CD14-positive monocyte (primary cell): ENCODE measurements around the gene DCANP1. TPM values are rescaled to one million over a fixed set of nuclear protein-coding genes. Genes with fewer than 3 reads are reported as not detected.

Experiments used
- DNase-seq, 3 donors: peaks; one replicate each; pipeline ENCODE4 v3.0.0-alpha.2; 2011 to 2022
- H2AFZ ChIP-seq: 2 replicates; pipeline ENCODE4 v1.6.0; 2012; ENCODE audit warnings: mild to moderate bottlenecking, low read depth, low read length, inconsistent platforms; ENCODE audit not compliant: insufficient read depth, poor library complexity, severe bottlenecking
- H3K27ac ChIP-seq, 2 donors: 1 replicate in 1 of 2; 2 replicates in 1 of 2; pipeline ENCODE4 v1.5.1; 2012 to 2013; ENCODE audit warnings: low read length in 2 of 2, control low read depth in 1 of 2, inconsistent platforms in 1 of 2, low read depth in 1 of 2, mild to moderate bottlenecking in 1 of 2
- H3K27me3 ChIP-seq, 2 donors: one replicate each; pipeline versions ENCODE4 v1.6.0 to v1.6.1; 2011 to 2013; ENCODE audit warnings: low read length in 2 of 2; ENCODE audit not compliant: control insufficient read depth in 2 of 2, insufficient read depth in 2 of 2
- H3K36me3 ChIP-seq, 2 donors: replicated peaks in 1 of 2; 1 replicate in 1 of 2; 2 replicates in 1 of 2; pipeline versions ENCODE4 v1.5.1 to v1.6.1; 2012 to 2013; ENCODE audit warnings: low read length in 2 of 2, control low read depth in 1 of 2, inconsistent platforms in 1 of 2, mild to moderate bottlenecking in 1 of 2; ENCODE audit not compliant: insufficient read depth in 2 of 2, control insufficient read depth in 1 of 2
- H3K4me1 ChIP-seq, 2 donors: 1 replicate in 1 of 2; 2 replicates in 1 of 2; pipeline versions ENCODE4 v1.5.1 to v1.6.1; 2012 to 2013; ENCODE audit warnings: low read length in 2 of 2, control low read depth in 1 of 2, inconsistent platforms in 1 of 2, mild to moderate bottlenecking in 1 of 2, moderate library complexity in 1 of 2; ENCODE audit not compliant: insufficient read depth in 2 of 2, control insufficient read depth in 1 of 2
- H3K4me2 ChIP-seq: replicated peaks from 2 replicates; pipeline ENCODE3; 2012; ENCODE audit warnings: low read length, moderate library complexity, mild to moderate bottlenecking; ENCODE audit not compliant: poor library complexity, severe bottlenecking; ENCODE audit errors: extremely low read depth
- H3K4me3 ChIP-seq, 3 experiments: fragments of 200-600 bp in 1 of 3; sonication (generic) in 1 of 3; replicated peaks in 1 of 3; 1 replicate in 2 of 3; 2 replicates in 1 of 3; pipeline ENCODE4 v1.5.1; 2011 to 2013; ENCODE audit warnings: low read length in 3 of 3, mild to moderate bottlenecking in 3 of 3, control low read depth in 2 of 3, low read depth in 2 of 3, inconsistent platforms in 1 of 3, moderate library complexity in 1 of 3
- H3K79me2 ChIP-seq: 2 replicates; pipeline ENCODE4 v1.6.0; 2012; ENCODE audit warnings: mild to moderate bottlenecking, control low read depth, inconsistent platforms, low read length, moderate library complexity; ENCODE audit not compliant: insufficient read depth
- H3K9ac ChIP-seq: 2 replicates; pipeline ENCODE4 v1.6.0; 2017; ENCODE audit warnings: low read length, mild to moderate bottlenecking; ENCODE audit not compliant: insufficient read depth, poor library complexity, severe bottlenecking
- H3K9me3 ChIP-seq, 2 donors: replicated peaks in 1 of 2; 1 replicate in 1 of 2; 2 replicates in 1 of 2; pipeline versions ENCODE4 v1.5.1 to v1.6.1; 2012 to 2013; ENCODE audit warnings: low read length in 2 of 2, control low read depth in 1 of 2; ENCODE audit not compliant: control insufficient read depth in 1 of 2, insufficient read depth in 1 of 2
- H4K20me1 ChIP-seq: 2 replicates; pipeline ENCODE4 v1.6.0; 2012; ENCODE audit warnings: mild to moderate bottlenecking, low read length, control low read depth, moderate library complexity; ENCODE audit not compliant: insufficient read depth
- H3K27ac Mint-ChIP-seq, 7 donors: one replicate each; pipeline ENCODE4 v1.8.0; 2020; ENCODE audit warnings: mild to moderate bottlenecking in 7 of 7, mixed read lengths in 7 of 7, moderate library complexity in 6 of 7, inconsistent platforms in 2 of 7
- H3K27me3 Mint-ChIP-seq, 3 donors: one replicate each; pipeline ENCODE4 v1.8.0; 2021 to 2022; ENCODE audit warnings: low read depth in 3 of 3, mild to moderate bottlenecking in 3 of 3, mixed read lengths in 3 of 3, moderate library complexity in 3 of 3, inconsistent platforms in 1 of 3
- H3K36me3 Mint-ChIP-seq, 2 donors: one replicate each; pipeline ENCODE4 v1.8.0; 2020; ENCODE audit warnings: mixed read lengths in 2 of 2, inconsistent platforms in 1 of 2, mild to moderate bottlenecking in 1 of 2
- H3K4me1 Mint-ChIP-seq: one replicate; pipeline ENCODE4 v1.8.0; 2020; ENCODE audit warnings: mild to moderate bottlenecking, mixed read lengths
- H3K4me3 Mint-ChIP-seq, 2 donors: one replicate each; pipeline ENCODE4 v1.8.0; 2020; ENCODE audit warnings: mild to moderate bottlenecking in 2 of 2, mixed read lengths in 2 of 2, moderate library complexity in 1 of 2
- H3K9me3 Mint-ChIP-seq, 7 donors: one replicate each; pipeline ENCODE4 v1.8.0; 2020 to 2022; ENCODE audit warnings: mixed read lengths in 7 of 7, mild to moderate bottlenecking in 6 of 7, moderate library complexity in 6 of 7, inconsistent platforms in 2 of 7
- WGBS: methylation state at CpG from one replicate; pipeline ENCODE4 v1.1.5; 2013; ENCODE audit warnings: missing lambda C conversion rate; ENCODE audit not compliant: insufficient coverage; 5-methylcytosine and 5-hydroxymethylcytosine counted together
- intact Hi-C, 2 donors: fragments of 100-400 bp; cut with micrococcal nuclease; formaldehyde crosslinking; loops; one replicate each; pipeline versions ENCODE4 v1.15.0 to v1.15.1; 2023
- polyA plus RNA-seq, 3 donors: library from polyadenylated mRNA; depleted of rRNA in 1 of 3; unstranded in 2 of 3; stranded (reverse) in 1 of 3; fragments of 300-500 nt in 2 of 3; fragments of >200 nt in 1 of 3; fragmentation: Illumina TruSeq in 2 of 3; gene quantifications; 1 replicate in 2 of 3; 2 replicates in 1 of 3; pipeline ENCODE4 v1.2.3, GENCODE V29; 2012 to 2021
- TF ChIP-seq, protein P1 (sequence below): fragments of 200-600 bp; IDR thresholded peaks from one replicate; pipeline ENCODE4 v1.8.0; 2022; ENCODE audit warnings: antibody characterized with exemption, mild to moderate bottlenecking

DCANP1 gene
- polyA plus RNA-seq, 3 donors: 0.14 to 0.85 (median 0.15) TPM

DNA sequence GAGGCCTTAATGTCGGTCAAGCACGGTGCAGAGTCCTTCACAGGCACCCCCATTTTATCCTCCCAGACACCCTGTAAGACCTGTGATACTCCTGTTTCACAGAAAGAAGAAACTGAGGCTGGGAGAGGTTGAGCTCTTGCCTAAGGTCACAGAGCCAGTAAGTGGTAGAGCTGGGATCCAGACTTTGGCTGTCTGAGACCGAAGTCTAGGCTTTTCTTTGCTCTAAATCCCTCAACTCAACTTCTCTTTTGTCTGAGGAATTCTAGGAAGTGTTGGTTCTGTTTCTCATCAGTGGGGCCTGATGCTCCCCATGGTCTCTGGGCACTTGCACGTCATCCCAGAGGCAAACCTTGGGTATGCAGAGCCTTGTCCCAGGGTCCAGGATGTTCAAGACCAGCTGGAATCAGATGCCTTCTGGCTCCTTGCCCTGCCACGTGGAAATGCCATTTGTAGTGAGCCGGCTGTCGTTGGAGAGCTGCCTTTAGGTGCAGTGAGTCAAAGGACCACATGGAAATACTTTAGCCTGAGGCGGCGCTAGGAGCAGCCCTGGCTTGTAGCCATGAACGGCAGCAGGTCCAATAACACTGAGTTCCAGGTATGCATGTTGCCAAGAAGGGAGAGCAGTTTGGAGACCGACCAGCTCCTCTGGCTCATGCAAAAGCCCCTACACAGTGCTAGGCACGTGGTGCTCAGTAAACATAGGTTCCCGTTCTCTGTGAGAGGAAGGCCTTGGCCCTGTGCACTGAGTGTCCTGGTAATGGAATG lies 9.2 kb downstream of the DCANP1 start:
- peaks cover 92% of the 10 kb centered on the region for H3K4me1 Mint-ChIP-seq
- peak in 2 of 3 donors; percentile 47 to 49 for DNase-seq
- Histone ChIP-seq H3K4me3 (peak overlapping the region in 1 of 3 experiments; percentile 72), H3K79me2 (peaks cover 37% of the 10 kb centered on the region), H3K9me3 (no peaks in the 10 kb centered on the region), H2AFZ (peak overlapping the region; percentile 82), H3K27me3 (no peaks in the 10 kb centered on the region), H3K4me2 (peak overlapping the region; percentile 78), H3K9ac (no peak overlapping the region), H3K27ac (peak overlapping the region; percentile 84 to 85), H3K36me3 (no peaks in the 10 kb centered on the region), H4K20me1 (no peaks in the 10 kb centered on the region), H3K4me1 (peaks cover 94 to 98% of the 10 kb centered on the region in 2 donors)
- H3K36me3 Mint-ChIP-seq: peaks cover 0 to 3% of the 10 kb centered on the region in 2 donors
- no peaks in the 10 kb centered on the region for H3K27me3 Mint-ChIP-seq
- 54% methylated on average over 7 of the region's 13 CpGs for WGBS
- peak overlapping the region; percentile 70 to 86 for H3K4me3 Mint-ChIP-seq
- intact Hi-C loops: loop anchor here in 1 of 2 donors (5.0 kb wide), 1 partner anchor 41 kb away; the partner anchor contains the start of gene MACROH2A1
- peaks cover 0 to 2% (median 0%) of the 10 kb centered on the region in 7 donors for H3K9me3 Mint-ChIP-seq
- H3K27ac Mint-ChIP-seq: peak overlapping the region; percentile 90 to 96 (median 93)
- TF ChIP-seq, protein P1, sequence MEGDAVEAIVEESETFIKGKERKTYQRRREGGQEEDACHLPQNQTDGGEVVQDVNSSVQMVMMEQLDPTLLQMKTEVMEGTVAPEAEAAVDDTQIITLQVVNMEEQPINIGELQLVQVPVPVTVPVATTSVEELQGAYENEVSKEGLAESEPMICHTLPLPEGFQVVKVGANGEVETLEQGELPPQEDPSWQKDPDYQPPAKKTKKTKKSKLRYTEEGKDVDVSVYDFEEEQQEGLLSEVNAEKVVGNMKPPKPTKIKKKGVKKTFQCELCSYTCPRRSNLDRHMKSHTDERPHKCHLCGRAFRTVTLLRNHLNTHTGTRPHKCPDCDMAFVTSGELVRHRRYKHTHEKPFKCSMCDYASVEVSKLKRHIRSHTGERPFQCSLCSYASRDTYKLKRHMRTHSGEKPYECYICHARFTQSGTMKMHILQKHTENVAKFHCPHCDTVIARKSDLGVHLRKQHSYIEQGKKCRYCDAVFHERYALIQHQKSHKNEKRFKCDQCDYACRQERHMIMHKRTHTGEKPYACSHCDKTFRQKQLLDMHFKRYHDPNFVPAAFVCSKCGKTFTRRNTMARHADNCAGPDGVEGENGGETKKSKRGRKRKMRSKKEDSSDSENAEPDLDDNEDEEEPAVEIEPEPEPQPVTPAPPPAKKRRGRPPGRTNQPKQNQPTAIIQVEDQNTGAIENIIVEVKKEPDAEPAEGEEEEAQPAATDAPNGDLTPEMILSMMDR: no peak

DNA sequence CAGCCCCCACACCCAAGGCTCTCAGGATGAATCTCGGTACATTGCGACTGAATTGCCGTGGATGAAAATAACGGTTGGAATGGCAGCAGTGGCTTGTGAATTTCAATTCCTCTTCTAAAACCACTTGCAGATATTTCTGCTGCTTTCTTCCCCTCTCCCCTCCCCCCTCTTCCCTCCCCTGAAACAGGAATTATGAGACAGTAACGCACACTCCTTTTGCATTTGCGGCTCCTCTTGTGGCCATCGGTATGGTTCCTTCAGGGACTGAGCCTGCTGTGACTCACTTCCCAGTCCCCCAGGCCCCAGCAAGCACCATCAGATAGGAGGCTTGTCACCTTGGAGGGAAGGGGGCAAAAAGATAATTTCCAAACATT lies 9.7 kb downstream of the DCANP1 start:
- TF ChIP-seq, protein P1: no peak
- peak; percentile 80 to 91 (median 83) for DNase-seq
- intact Hi-C loops: loop anchor here in 1 of 2 donors (5.0 kb wide), 1 partner anchor 40 kb away; the partner anchor contains the start of gene MACROH2A1
- H2AFZ ChIP-seq: peak overlapping the region; percentile 82
- no peaks in the 10 kb centered on the region for H4K20me1 ChIP-seq
- no peaks in the 10 kb centered on the region for H3K36me3 ChIP-seq
- no peaks in the 10 kb centered on the region for H3K36me3 Mint-ChIP-seq
- peak overlapping the region; percentile 90 to 96 (median 94) for H3K27ac Mint-ChIP-seq
- H3K9me3 Mint-ChIP-seq: peaks cover 0 to 2% (median 0%) of the 10 kb centered on the region in 7 donors
- peak overlapping the region in 2 of 3 experiments; percentile 17 to 72 for H3K4me3 ChIP-seq
- peaks cover 35% of the 10 kb centered on the region for H3K79me2 ChIP-seq
- H3K4me1 Mint-ChIP-seq: peaks cover 91% of the 10 kb centered on the region
- no peaks in the 10 kb centered on the region for H3K27me3 Mint-ChIP-seq
- no peaks in the 10 kb centered on the region for H3K9me3 ChIP-seq
- WGBS: 0% methylated on average over 1 of the region's 7 CpGs
- H3K4me1 ChIP-seq: peaks cover 94 to 98% of the 10 kb centered on the region in 2 donors
- H3K27me3 ChIP-seq: no peaks in the 10 kb centered on the region
- peak overlapping the region; percentile 84 to 85 for H3K27ac ChIP-seq
- H3K4me2 ChIP-seq: peak overlapping the region; percentile 78
- H3K9ac ChIP-seq: peak overlapping the region; percentile 44
- peak overlapping the region; percentile 70 to 86 for H3K4me3 Mint-ChIP-seq
